ENCODE data around the gene NT5DC1. TPM values are rescaled to one million over a fixed set of nuclear protein-coding genes. Genes with fewer than 3 reads are reported as not detected.

Gene NT5DC1
- total RNA-seq, 2 donors from 2014 or later, result 5.6 to 10.9 TPM

DNA sequence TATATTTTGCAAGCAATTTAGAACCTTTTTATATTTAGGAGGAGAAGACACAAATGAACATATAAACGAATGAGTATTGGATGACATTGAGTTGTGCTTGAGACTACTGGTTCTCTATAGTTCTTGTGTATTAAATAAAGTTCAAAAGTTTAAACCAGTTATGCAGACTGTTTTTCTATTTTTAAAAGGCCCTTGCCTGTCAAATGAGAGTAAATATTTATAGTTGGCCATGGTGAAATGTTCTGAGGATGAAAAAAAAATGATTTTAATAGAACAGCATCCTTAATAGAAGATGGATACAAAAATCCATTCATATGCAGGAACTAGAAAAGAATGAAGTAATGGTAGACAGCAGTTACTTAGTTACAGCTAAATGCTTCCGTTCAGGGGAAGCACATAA lies 88.8 kb downstream of the NT5DC1 start:
- WGBS, 2 donors, result 86 to 89% methylated on average over 2 of the region's 2 CpGs

DNA sequence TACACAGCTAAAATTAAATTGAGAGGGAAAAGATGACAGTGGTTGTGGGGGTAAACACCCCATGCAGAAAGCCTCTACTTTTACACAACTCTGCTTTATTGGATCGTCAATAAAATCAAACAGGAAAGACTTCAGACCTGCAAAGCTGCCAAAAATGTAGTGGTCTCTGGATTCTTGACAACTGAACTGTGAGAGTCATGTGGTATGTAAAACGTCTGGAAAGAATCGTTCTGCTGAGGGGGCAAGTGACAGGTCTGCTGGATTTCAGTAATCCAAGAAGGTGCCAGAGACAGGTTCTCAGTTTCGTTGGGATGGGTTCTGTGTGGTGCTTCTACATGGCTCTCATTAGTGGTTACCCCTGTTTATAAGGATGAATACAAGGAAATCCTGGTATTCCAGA lies 89.9 kb downstream of the NT5DC1 start:
- no peaks in the 10 kb centered on the region for H3K9me3 ChIP-seq
- H3K27me3 ChIP-seq, result no peaks in the 10 kb centered on the region
- WGBS, 2 donors, result 64 to 78% methylated on average over 4 of the region's 4 CpGs
- intact Hi-C loops (cut with DNase I), result no loop called here
- peak in 1 of 4 donors; percentile 5 for DNase-seq
- no peaks in the 10 kb centered on the region for H3K36me3 ChIP-seq (replicated peaks in 1 of 2; ENCODE audit: insufficient read depth in 1 of 2, low read depth in 2 of 2)
- H3K27ac ChIP-seq, result no peak overlapping the region
- TF ChIP-seq, protein P1, sequence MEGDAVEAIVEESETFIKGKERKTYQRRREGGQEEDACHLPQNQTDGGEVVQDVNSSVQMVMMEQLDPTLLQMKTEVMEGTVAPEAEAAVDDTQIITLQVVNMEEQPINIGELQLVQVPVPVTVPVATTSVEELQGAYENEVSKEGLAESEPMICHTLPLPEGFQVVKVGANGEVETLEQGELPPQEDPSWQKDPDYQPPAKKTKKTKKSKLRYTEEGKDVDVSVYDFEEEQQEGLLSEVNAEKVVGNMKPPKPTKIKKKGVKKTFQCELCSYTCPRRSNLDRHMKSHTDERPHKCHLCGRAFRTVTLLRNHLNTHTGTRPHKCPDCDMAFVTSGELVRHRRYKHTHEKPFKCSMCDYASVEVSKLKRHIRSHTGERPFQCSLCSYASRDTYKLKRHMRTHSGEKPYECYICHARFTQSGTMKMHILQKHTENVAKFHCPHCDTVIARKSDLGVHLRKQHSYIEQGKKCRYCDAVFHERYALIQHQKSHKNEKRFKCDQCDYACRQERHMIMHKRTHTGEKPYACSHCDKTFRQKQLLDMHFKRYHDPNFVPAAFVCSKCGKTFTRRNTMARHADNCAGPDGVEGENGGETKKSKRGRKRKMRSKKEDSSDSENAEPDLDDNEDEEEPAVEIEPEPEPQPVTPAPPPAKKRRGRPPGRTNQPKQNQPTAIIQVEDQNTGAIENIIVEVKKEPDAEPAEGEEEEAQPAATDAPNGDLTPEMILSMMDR (IDR thresholded peaks at IDR 0.05), result no peak
- no peak for TF ChIP-seq POLR2A (IDR thresholded peaks at IDR 0.05)
- peaks cover 6% of the 10 kb centered on the region for H3K4me1 ChIP-seq
- no peak overlapping the region for H3K4me3 ChIP-seq
- no peak for ATAC-seq

More for the DNA sequence above, 88.8 kb downstream of the NT5DC1 start:
- Histone ChIP-seq H3K4me3 (no peak overlapping the region), H3K36me3 (replicated peaks in 1 of 2; ENCODE audit: insufficient read depth in 1 of 2, low read depth in 2 of 2) (no peaks in the 10 kb centered on the region), H3K27ac (no peak overlapping the region), H3K4me1 (peaks cover 6% of the 10 kb centered on the region), H3K27me3 (no peaks in the 10 kb centered on the region), H3K9me3 (no peaks in the 10 kb centered on the region)
- DNase-seq, result no peak
- TF ChIP-seq, protein P1 (IDR thresholded peaks at IDR 0.05), result no peak
- TF ChIP-seq POLR2A (IDR thresholded peaks at IDR 0.05), result no peak
- intact Hi-C loops (cut with DNase I), result no loop called here
- ATAC-seq, result no peak

DNA sequence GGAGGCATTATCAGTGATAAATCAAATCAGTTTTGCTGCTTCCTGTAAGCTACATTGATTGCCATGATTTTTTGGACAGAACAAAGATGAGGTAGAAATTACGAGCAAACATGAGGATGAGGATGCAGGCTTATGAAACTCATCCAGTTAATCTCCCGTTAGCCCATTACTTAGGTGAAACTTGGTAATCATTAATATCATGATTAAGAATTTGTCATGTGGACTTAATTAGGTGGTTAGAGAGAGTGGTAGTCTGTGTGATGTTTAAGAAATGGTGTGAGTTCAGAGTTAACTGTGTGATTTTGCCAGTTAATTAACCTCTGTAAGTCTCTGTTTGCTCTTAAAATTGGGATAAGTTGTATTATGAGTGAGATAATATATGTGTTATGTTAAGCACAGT lies 91.2 kb downstream of the NT5DC1 start:
- no peak for TF ChIP-seq POLR2A (IDR thresholded peaks at IDR 0.05)
- TF ChIP-seq, protein P1 (IDR thresholded peaks at IDR 0.05), result no peak
- intact Hi-C loops (cut with DNase I), result no loop called here
- ATAC-seq, result no peak
- no peak for DNase-seq
- Histone ChIP-seq H3K4me1 (peaks cover 6% of the 10 kb centered on the region), H3K27ac (no peak overlapping the region), H3K27me3 (no peaks in the 10 kb centered on the region), H3K9me3 (no peaks in the 10 kb centered on the region), H3K4me3 (no peak overlapping the region), H3K36me3 (replicated peaks in 1 of 2; ENCODE audit: insufficient read depth in 1 of 2, low read depth in 2 of 2) (no peaks in the 10 kb centered on the region)
- whole genome bisulfite sequencing, 2 donors, result 83 to 90% methylated on average over 2 of the region's 2 CpGs

DNA sequence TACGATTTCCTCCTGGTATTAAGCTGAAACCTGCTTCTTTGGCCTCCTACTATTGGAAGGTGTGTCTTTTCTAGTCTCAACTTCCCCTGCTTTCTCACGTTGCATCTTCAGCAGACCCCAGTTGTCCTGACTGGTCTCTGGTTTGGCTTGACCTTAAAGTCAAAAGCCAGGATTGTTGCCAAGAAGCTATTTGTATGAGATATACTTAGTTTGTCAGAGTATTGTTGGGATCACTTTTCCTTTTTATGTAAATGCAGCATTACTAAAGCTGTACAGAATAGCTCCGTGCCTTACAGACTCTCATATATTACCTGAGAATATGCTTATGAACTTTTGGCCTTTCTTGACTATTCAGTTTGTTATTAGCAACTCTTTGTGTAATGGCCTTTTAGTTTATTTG lies 92.1 kb downstream of the NT5DC1 start:
- 45 to 52% methylated on average over 3 of the region's 3 CpGs for WGBS, 2 donors
- Histone ChIP-seq H3K27me3 (no peaks in the 10 kb centered on the region), H3K27ac (no peak overlapping the region), H3K36me3 (replicated peaks in 1 of 2; ENCODE audit: insufficient read depth in 1 of 2, low read depth in 2 of 2) (no peaks in the 10 kb centered on the region), H3K4me3 (no peak overlapping the region), H3K9me3 (no peaks in the 10 kb centered on the region), H3K4me1 (peaks cover 6% of the 10 kb centered on the region)
- no peak for ATAC-seq
- intact Hi-C loops (cut with DNase I), result no loop called here
- DNase-seq, result no peak
- no peak for TF ChIP-seq POLR2A (IDR thresholded peaks at IDR 0.05)
- TF ChIP-seq, protein P1 (IDR thresholded peaks at IDR 0.05), result no peak

DNA sequence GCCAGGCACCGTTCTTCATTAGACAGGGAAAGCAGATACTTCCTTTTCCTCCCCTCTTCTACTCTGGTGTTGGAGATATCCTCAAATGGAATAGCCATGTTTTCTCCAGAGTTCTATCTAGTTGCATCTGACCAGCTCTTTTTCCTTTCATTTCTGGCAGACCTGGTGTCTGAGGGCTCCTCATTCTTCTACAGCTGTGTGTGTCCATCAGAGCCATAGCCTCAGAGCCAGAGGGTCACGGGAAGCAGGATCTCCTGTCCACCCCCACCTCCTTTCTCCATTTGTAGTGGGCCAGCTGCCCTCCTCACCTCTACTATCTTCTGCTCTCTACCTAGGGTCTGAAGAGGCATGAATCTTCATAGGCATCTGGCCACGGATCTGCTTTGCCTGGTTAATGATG lies 96.2 kb downstream of the NT5DC1 start:
- Histone ChIP-seq H3K27me3 (no peaks in the 10 kb centered on the region), H3K4me3 (no peak overlapping the region), H3K4me1 (peaks cover 16% of the 10 kb centered on the region), H3K9me3 (no peaks in the 10 kb centered on the region), H3K27ac (no peak overlapping the region), H3K36me3 (replicated peaks in 1 of 2; ENCODE audit: insufficient read depth in 1 of 2, low read depth in 2 of 2) (no peaks in the 10 kb centered on the region)
- TF ChIP-seq POLR2A (IDR thresholded peaks at IDR 0.05), result no peak
- TF ChIP-seq, protein P1 (IDR thresholded peaks at IDR 0.05), result no peak
- no peak for DNase-seq
- no peak for ATAC-seq
- intact Hi-C loops (cut with DNase I), result no loop called here
- WGBS, 2 donors, result 86 to 92% methylated on average over 3 of the region's 3 CpGs

Measured in body of pancreas (tissue), 4 donors.